ENCODE measurements around the gene RPS6KA1. TPM values are rescaled to one million over a fixed set of nuclear protein-coding genes. Genes with fewer than 3 reads are reported as not detected.

RPS6KA1 gene
- total and polyA plus RNA-seq, 9 of the 15 experiments (the other 6 are each of a cell fraction or from before 2014, with no cell fraction given), result 2.4 to 61.0 (median 35.5) TPM

DNA sequence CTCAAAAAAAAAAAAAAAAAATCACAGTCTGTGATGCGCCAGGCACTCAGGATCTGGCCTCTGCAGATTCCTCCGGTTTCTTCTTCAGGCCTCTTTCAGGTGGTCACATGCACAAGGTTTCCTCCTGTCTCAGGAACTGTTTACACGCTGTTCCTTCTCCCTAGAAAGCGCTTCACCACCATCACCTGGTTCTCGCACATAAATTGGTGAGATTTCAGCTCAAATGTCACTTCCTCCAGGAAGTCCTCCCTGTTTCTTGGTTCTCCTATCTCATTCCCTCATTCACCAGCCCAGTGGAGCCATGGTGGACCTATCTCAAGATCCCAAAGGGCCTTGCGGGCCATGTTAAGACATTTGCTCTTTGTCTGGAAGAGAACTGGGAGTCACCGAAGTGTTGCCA lies 30.7 kb upstream of the RPS6KA1 start (continued):
- TF ChIP-seq, protein P1, sequence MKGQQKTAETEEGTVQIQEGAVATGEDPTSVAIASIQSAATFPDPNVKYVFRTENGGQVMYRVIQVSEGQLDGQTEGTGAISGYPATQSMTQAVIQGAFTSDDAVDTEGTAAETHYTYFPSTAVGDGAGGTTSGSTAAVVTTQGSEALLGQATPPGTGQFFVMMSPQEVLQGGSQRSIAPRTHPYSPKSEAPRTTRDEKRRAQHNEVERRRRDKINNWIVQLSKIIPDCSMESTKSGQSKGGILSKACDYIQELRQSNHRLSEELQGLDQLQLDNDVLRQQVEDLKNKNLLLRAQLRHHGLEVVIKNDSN (CRISPR knock-in tag; IDR thresholded peaks at IDR 0.05), result 0 out of 2 replicates have a peak, but pooled peaks have one; percentile 10
- TF ChIP-seq ZNF668 (CRISPR knock-in tag; IDR thresholded peaks at IDR 0.05), result no peak
- no peak for TF ChIP-seq BDP1 (IDR thresholded peaks at IDR 0.05; ENCODE audit: insufficient read depth, insufficient read length)
- TF ChIP-seq BACH1 (tag; IDR thresholded peaks at IDR 0.05), result no peak
- no peak for TF ChIP-seq RAD51 (IDR thresholded peaks at IDR 0.05; ENCODE audit: borderline replicate concordance, low read depth)
- TF ChIP-seq, protein P2, sequence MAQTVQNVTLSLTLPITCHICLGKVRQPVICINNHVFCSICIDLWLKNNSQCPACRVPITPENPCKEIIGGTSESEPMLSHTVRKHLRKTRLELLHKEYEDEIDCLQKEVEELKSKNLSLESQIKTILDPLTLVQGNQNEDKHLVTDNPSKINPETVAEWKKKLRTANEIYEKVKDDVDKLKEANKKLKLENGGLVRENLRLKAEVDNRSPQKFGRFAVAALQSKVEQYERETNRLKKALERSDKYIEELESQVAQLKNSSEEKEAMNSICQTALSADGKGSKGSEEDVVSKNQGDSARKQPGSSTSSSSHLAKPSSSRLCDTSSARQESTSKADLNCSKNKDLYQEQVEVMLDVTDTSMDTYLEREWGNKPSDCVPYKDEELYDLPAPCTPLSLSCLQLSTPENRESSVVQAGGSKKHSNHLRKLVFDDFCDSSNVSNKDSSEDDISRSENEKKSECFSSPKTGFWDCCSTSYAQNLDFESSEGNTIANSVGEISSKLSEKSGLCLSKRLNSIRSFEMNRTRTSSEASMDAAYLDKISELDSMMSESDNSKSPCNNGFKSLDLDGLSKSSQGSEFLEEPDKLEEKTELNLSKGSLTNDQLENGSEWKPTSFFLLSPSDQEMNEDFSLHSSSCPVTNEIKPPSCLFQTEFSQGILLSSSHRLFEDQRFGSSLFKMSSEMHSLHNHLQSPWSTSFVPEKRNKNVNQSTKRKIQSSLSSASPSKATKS (CRISPR knock-in tag; IDR thresholded peaks at IDR 0.05), result no peak
- TF ChIP-seq, protein P3, sequence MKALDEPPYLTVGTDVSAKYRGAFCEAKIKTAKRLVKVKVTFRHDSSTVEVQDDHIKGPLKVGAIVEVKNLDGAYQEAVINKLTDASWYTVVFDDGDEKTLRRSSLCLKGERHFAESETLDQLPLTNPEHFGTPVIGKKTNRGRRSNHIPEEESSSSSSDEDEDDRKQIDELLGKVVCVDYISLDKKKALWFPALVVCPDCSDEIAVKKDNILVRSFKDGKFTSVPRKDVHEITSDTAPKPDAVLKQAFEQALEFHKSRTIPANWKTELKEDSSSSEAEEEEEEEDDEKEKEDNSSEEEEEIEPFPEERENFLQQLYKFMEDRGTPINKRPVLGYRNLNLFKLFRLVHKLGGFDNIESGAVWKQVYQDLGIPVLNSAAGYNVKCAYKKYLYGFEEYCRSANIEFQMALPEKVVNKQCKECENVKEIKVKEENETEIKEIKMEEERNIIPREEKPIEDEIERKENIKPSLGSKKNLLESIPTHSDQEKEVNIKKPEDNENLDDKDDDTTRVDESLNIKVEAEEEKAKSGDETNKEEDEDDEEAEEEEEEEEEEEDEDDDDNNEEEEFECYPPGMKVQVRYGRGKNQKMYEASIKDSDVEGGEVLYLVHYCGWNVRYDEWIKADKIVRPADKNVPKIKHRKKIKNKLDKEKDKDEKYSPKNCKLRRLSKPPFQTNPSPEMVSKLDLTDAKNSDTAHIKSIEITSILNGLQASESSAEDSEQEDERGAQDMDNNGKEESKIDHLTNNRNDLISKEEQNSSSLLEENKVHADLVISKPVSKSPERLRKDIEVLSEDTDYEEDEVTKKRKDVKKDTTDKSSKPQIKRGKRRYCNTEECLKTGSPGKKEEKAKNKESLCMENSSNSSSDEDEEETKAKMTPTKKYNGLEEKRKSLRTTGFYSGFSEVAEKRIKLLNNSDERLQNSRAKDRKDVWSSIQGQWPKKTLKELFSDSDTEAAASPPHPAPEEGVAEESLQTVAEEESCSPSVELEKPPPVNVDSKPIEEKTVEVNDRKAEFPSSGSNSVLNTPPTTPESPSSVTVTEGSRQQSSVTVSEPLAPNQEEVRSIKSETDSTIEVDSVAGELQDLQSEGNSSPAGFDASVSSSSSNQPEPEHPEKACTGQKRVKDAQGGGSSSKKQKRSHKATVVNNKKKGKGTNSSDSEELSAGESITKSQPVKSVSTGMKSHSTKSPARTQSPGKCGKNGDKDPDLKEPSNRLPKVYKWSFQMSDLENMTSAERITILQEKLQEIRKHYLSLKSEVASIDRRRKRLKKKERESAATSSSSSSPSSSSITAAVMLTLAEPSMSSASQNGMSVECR (CRISPR knock-in tag; IDR thresholded peaks at IDR 0.05), result peak; percentile 35; the same call in 1 of the 2 replicates
- TF ChIP-seq HNRNPL (IDR thresholded peaks at IDR 0.05; ENCODE audit: low read depth, low read length), result no peak
- TF ChIP-seq PHF8 (IDR thresholded peaks at IDR 0.05; ENCODE audit: borderline replicate concordance, low read length), result no peak
- TF ChIP-seq ZBTB7A (IDR thresholded peaks at IDR 0.05; ENCODE audit: borderline replicate concordance, control insufficient read depth, low read depth, low read length), result no peak
- TF ChIP-seq RBM14 (IDR thresholded peaks at IDR 0.05; ENCODE audit: borderline replicate concordance, insufficient read depth, low read depth, low read length), result no peak
- no peak for TF ChIP-seq ELK1 (CRISPR knock-in tag; IDR thresholded peaks at IDR 0.05)
- no peak for TF ChIP-seq CBX8 (IDR thresholded peaks at IDR 0.05; ENCODE audit: borderline replicate concordance, extremely low read depth, low read depth, low read length, poor library complexity, severe bottlenecking)
- no peak for TF ChIP-seq FUS (optimal IDR thresholded peaks at IDR 0.05; ENCODE audit: low read depth, low read length)
- no peak for TF ChIP-seq SNIP1 (IDR thresholded peaks at IDR 0.05; ENCODE audit: low read depth)
- no peak for TF ChIP-seq NFRKB (IDR thresholded peaks at IDR 0.05; ENCODE audit: low read depth)
- TF ChIP-seq ZNF778 (CRISPR knock-in tag; IDR thresholded peaks at IDR 0.05), result no peak
- TF ChIP-seq ZNF436 (CRISPR knock-in tag; IDR thresholded peaks at IDR 0.05), result peak; percentile 88
- no peak for TF ChIP-seq PPARD (CRISPR knock-in tag; IDR thresholded peaks at IDR 0.05)
- TF ChIP-seq IFI16 (CRISPR knock-in tag; IDR thresholded peaks at IDR 0.05), result no peak
- TF ChIP-seq PTRF (tag; IDR thresholded peaks at IDR 0.05), result no peak
